Neural progenitor cell (in vitro differentiated cells): Measurements from ENCODE around the gene TUBB2A. TPM values are rescaled to one million over a fixed set of nuclear protein-coding genes. Genes with fewer than 3 reads are reported as not detected.
"Not testable (repeated sequence)": the region's sequence is repeated elsewhere in the genome, so short reads cannot be mapped to it uniquely, and the experiment has no call there.

Experiments
- DNase-seq: peaks from one replicate; pipeline ENCODE4 v3.0.0-alpha.2; 2016; ENCODE audit warnings: low spot score
- H2AFZ ChIP-seq: fragments of 200-600 bp; sonication (generic); replicated peaks from 2 replicates; pipeline ENCODE4 v1.6.1; 2016; ENCODE audit warnings: antibody characterized with exemption
- H3F3A ChIP-seq: fragments of 200-600 bp; sonication (generic); 2 replicates; pipeline ENCODE4 v1.6.1; 2016; ENCODE audit warnings: antibody characterized with exemption, low read depth
- H3K27ac ChIP-seq: fragments of 200-600 bp; sonication (generic); 2 replicates; pipeline ENCODE4 v1.5.1; 2016; ENCODE audit warnings: mild to moderate bottlenecking
- H3K27me3 ChIP-seq: fragments of 200-600 bp; sonication (generic); 2 replicates; pipeline ENCODE4 v1.6.1; 2016; ENCODE audit warnings: mild to moderate bottlenecking, moderate library complexity
- H3K36me3 ChIP-seq: fragments of 200-600 bp; sonication (generic); 2 replicates; pipeline ENCODE4 v1.5.1; 2016
- H3K4me1 ChIP-seq: fragments of 200-600 bp; sonication (generic); 2 replicates; pipeline ENCODE4 v1.6.1; 2016; ENCODE audit warnings: mixed run types
- H3K4me2 ChIP-seq: fragments of 200-600 bp; sonication (generic); 2 replicates; pipeline ENCODE4 v1.6.1; 2016
- H3K4me3 ChIP-seq: fragments of 200-600 bp; sonication (generic); 2 replicates; pipeline ENCODE4 v1.5.1; 2016
- H3K79me2 ChIP-seq: fragments of 200-600 bp; sonication (generic); 2 replicates; pipeline ENCODE4 v1.6.1; 2016; ENCODE audit warnings: low read depth
- H3K9ac ChIP-seq: fragments of 200-600 bp; sonication (generic); 2 replicates; pipeline ENCODE4 v1.6.1; 2016
- H3K9me3 ChIP-seq: fragments of 200-600 bp; sonication (generic); 2 replicates; pipeline ENCODE4 v1.5.1; 2016; ENCODE audit warnings: low read depth
- H4K20me1 ChIP-seq: fragments of 200-600 bp; sonication (generic); 2 replicates; pipeline ENCODE4 v1.6.1; 2016; ENCODE audit warnings: low read depth
- H3K27ac Mint-ChIP-seq: 3 replicates; pipeline ENCODE4 v1.8.0; 2021; ENCODE audit warnings: mixed read lengths
- H3K27me3 Mint-ChIP-seq: 2 replicates; pipeline ENCODE4 v1.8.0; 2022; ENCODE audit warnings: low read depth, mild to moderate bottlenecking, inconsistent platforms, moderate library complexity, mixed read lengths; ENCODE audit not compliant: insufficient read depth
- H3K36me3 Mint-ChIP-seq: 3 replicates; pipeline ENCODE4 v1.8.0; 2021; ENCODE audit warnings: mixed read lengths
- H3K4me1 Mint-ChIP-seq: 3 replicates; pipeline ENCODE4 v1.8.0; 2021; ENCODE audit warnings: mixed read lengths
- H3K4me3 Mint-ChIP-seq: 3 replicates; pipeline ENCODE4 v1.8.0; 2021; ENCODE audit warnings: mild to moderate bottlenecking, moderate library complexity, mixed read lengths
- H3K9me3 Mint-ChIP-seq: 3 replicates; pipeline ENCODE4 v1.8.0; 2020; ENCODE audit warnings: mixed read lengths
- EZH2 ChIP-seq: fragments of 200-600 bp; sonication (generic); IDR thresholded peaks from 2 replicates; pipeline ENCODE4 v1.6.1; 2017; ENCODE audit warnings: antibody characterized with exemption, mild to moderate bottlenecking, moderate library complexity
- EZH2phosphoT487 ChIP-seq: fragments of 200-600 bp; sonication (generic); IDR thresholded peaks from 2 replicates; pipeline ENCODE4 v1.6.1; 2017; ENCODE audit warnings: antibody characterized with exemption
- total RNA-seq: library from RNA; depleted of rRNA; stranded (reverse); fragments of >200 nt; gene quantifications from 2 replicates; pipeline ENCODE4 v1.2.3, GENCODE V29; 2015; ENCODE audit warnings: low replicate concordance
- TF ChIP-seq, protein P1 (sequence below): fragments of 200-600 bp; sonication (generic); IDR thresholded peaks from 2 replicates; pipeline ENCODE4 v1.5.1; 2017; ENCODE audit warnings: antibody characterized with exemption, mild to moderate bottlenecking

TUBB2A gene
- total RNA-seq, 1 donor from 2014 or later = 57.9 TPM

- no peak for DNase-seq
- Mint-ChIP-seq H3K9me3 (peaks cover 35% of the 10 kb centered on the region), H3K27ac (no peak overlapping the region), H3K4me3 (no peak overlapping the region), H3K4me1 (peaks cover 6% of the 10 kb centered on the region), H3K27me3 (peaks cover 3% of the 10 kb centered on the region), H3K36me3 (peaks cover 3% of the 10 kb centered on the region)
- H3K9me3 ChIP-seq = no peaks in the 10 kb centered on the region
- TF ChIP-seq EZH2phosphoT487 (no peak), EZH2 (no peak)
- TF ChIP-seq, protein P1, sequence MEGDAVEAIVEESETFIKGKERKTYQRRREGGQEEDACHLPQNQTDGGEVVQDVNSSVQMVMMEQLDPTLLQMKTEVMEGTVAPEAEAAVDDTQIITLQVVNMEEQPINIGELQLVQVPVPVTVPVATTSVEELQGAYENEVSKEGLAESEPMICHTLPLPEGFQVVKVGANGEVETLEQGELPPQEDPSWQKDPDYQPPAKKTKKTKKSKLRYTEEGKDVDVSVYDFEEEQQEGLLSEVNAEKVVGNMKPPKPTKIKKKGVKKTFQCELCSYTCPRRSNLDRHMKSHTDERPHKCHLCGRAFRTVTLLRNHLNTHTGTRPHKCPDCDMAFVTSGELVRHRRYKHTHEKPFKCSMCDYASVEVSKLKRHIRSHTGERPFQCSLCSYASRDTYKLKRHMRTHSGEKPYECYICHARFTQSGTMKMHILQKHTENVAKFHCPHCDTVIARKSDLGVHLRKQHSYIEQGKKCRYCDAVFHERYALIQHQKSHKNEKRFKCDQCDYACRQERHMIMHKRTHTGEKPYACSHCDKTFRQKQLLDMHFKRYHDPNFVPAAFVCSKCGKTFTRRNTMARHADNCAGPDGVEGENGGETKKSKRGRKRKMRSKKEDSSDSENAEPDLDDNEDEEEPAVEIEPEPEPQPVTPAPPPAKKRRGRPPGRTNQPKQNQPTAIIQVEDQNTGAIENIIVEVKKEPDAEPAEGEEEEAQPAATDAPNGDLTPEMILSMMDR = no peak
- no peaks in the 10 kb centered on the region for H3K27me3 ChIP-seq
- peaks cover 11% of the 10 kb centered on the region for H3K4me1 ChIP-seq
- no peaks in the 10 kb centered on the region for H3K36me3 ChIP-seq
- H3K27ac ChIP-seq = no peak overlapping the region
- H3F3A ChIP-seq = peaks cover 13% of the 10 kb centered on the region
- no peaks in the 10 kb centered on the region for H3K79me2 ChIP-seq
- no peak overlapping the region for H3K4me3 ChIP-seq
- H3K4me2 ChIP-seq = no peak overlapping the region
- no peak overlapping the region for H2AFZ ChIP-seq
- H3K9ac ChIP-seq = no peak overlapping the region
- H4K20me1 ChIP-seq = no peaks in the 10 kb centered on the region
Measured at GRCh38 chr6:3200682-3201081, 43.3 kb upstream of the TUBB2A start.

GRCh38 chr6:3199382-3199781 is 42.0 kb upstream of the TUBB2A start:
- peaks cover 30% of the 10 kb centered on the region for H3K9me3 Mint-ChIP-seq
- DNase-seq = no peak
- H2AFZ ChIP-seq = no peak overlapping the region
- no peaks in the 10 kb centered on the region for H3K27me3 ChIP-seq
- H3K27ac Mint-ChIP-seq = peak overlapping the region; percentile 58
- no peak overlapping the region for H3K27ac ChIP-seq
- H3K4me1 Mint-ChIP-seq = peaks cover 6% of the 10 kb centered on the region
- H3K27me3 Mint-ChIP-seq = peaks cover 3% of the 10 kb centered on the region
- H3F3A ChIP-seq = peaks cover 26% of the 10 kb centered on the region
- no peak overlapping the region for H3K4me2 ChIP-seq
- no peaks in the 10 kb centered on the region for H3K79me2 ChIP-seq
- peaks cover 3% of the 10 kb centered on the region for H3K36me3 Mint-ChIP-seq
- no peak overlapping the region for H3K4me3 ChIP-seq
- TF ChIP-seq EZH2 = no peak
- TF ChIP-seq, protein P1 = no peak
- no peak for TF ChIP-seq EZH2phosphoT487
- no peaks in the 10 kb centered on the region for H4K20me1 ChIP-seq
- H3K9ac ChIP-seq = no peak overlapping the region
- H3K36me3 ChIP-seq = no peaks in the 10 kb centered on the region
- peak overlapping the region; percentile 52 for H3K4me3 Mint-ChIP-seq
- peaks cover 24% of the 10 kb centered on the region for H3K4me1 ChIP-seq
- H3K9me3 ChIP-seq = no peaks in the 10 kb centered on the region

GRCh38 chr6:3197734-3198133 is 40.4 kb upstream of the TUBB2A start:
- H3K27me3 Mint-ChIP-seq = not testable (repeated sequence)

GRCh38 chr6:3196770-3197169 is 39.4 kb upstream of the TUBB2A start:
- Mint-ChIP-seq H3K27ac (no peak overlapping the region), H3K9me3 (peaks cover 17% of the 10 kb centered on the region), H3K4me1 (peaks cover 15% of the 10 kb centered on the region), H3K27me3 (peaks cover 3% of the 10 kb centered on the region), H3K4me3 (no peak overlapping the region), H3K36me3 (no peaks in the 10 kb centered on the region)
- no peak overlapping the region for H3K27ac ChIP-seq
- no peak overlapping the region for H3K4me2 ChIP-seq
- H4K20me1 ChIP-seq = no peaks in the 10 kb centered on the region
- no peak overlapping the region for H2AFZ ChIP-seq
- H3K36me3 ChIP-seq = no peaks in the 10 kb centered on the region
- no peak for DNase-seq
- H3K9ac ChIP-seq = no peak overlapping the region
- no peak overlapping the region for H3K4me3 ChIP-seq
- no peaks in the 10 kb centered on the region for H3K27me3 ChIP-seq
- no peaks in the 10 kb centered on the region for H3K9me3 ChIP-seq
- H3K79me2 ChIP-seq = no peaks in the 10 kb centered on the region
- H3F3A ChIP-seq = peaks cover 43% of the 10 kb centered on the region
- H3K4me1 ChIP-seq = peaks cover 35% of the 10 kb centered on the region
- TF ChIP-seq, protein P1 = no peak
- TF ChIP-seq EZH2phosphoT487 (no peak), EZH2 (no peak)

More at GRCh38 chr6:3197734-3198133, 40.4 kb upstream of the TUBB2A start:
- Histone ChIP-seq H3F3A (peaks cover 41% of the 10 kb centered on the region), H3K4me1 (peaks cover 37% of the 10 kb centered on the region)
- not testable (repeated sequence) for H2AFZ ChIP-seq, H3K9ac ChIP-seq, H3K36me3 Mint-ChIP-seq, DNase-seq, H3K27ac Mint-ChIP-seq, H3K4me2 ChIP-seq, H3K27ac ChIP-seq, H3K4me3 Mint-ChIP-seq, H3K79me2 ChIP-seq, H3K4me3 ChIP-seq, H3K27me3 ChIP-seq, H3K9me3 ChIP-seq, H3K36me3 ChIP-seq, H4K20me1 ChIP-seq
- H3K9me3 Mint-ChIP-seq = peaks cover 18% of the 10 kb centered on the region
- peaks cover 12% of the 10 kb centered on the region for H3K4me1 Mint-ChIP-seq
